Activated CD8-positive, alpha-beta memory T cell treated with anti-CD3 and anti-CD28 coated beads, Interleukin-2, amount 50 U/mL, for 48 hours (primary cell): ENCODE data around the gene CTDSP1.

Source experiments
- DNase-seq: peaks from one replicate; pipeline ENCODE4 v3.0.0-alpha.2; 2020

The CTDSP1 gene, protein sequence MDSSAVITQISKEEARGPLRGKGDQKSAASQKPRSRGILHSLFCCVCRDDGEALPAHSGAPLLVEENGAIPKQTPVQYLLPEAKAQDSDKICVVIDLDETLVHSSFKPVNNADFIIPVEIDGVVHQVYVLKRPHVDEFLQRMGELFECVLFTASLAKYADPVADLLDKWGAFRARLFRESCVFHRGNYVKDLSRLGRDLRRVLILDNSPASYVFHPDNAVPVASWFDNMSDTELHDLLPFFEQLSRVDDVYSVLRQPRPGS

DNA sequence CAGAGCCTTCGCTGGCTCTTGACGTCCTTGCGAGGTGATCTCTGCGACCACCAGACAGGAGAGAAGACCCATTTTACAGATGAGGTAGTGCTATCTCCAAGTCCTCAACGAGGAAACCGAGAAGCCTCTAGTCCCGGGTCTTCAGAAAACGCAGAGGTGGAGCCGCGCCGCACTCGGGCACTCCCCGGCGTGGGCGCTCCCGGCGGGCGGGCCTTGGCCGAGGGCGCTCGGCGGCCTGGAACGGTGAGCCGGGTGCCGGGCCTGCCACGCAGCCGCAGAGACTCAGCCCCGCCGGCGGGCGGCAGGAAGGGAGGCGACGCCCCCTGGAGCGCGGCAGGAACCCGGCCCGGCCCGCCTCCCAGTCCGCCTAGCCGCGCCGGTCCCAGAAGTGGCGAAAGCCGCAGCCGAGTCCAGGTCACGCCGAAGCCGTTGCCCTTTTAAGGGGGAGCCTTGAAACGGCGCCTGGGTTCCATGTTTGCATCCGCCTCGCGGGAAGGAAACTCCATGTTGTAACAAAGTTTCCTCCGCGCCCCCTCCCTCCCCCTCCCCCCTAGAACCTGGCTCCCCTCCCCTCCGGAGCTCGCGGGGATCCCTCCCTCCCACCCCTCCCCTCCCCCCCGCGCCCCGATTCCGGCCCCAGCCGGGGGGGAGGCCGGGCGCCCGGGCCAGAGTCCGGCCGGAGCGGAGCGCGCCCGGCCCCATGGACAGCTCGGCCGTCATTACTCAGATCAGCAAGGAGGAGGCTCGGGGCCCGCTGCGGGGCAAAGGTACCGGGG lies at the start of gene CTDSP1:
TSS of gene CTDSP1 (plus strand) at position 478 of the 776 bp plus-strand sequence. CDS start at position 701, 223 bp downstream.
- peak; percentile 94 for DNase-seq

DNA sequence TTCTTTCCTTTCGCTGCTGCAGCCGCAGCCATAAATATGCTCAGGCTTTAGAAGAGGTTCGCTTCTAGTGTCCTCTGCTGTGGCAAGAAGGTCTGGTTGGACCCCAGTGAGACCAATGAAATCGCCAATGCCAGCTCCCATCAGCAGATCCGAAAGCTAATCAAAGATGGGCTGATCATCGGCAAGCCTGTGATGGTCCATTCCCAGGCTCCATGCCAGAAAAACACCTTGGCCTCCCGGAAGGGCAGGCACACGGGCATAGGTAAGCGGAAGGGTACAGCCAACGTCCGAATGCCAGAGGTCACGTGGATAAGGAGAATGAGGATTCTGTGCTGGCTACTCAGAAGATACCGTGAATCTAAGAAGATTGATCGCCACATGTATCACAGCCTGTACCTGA lies 45.6 kb upstream of the CTDSP1 start:
- DNase-seq, result no peak

DNA sequence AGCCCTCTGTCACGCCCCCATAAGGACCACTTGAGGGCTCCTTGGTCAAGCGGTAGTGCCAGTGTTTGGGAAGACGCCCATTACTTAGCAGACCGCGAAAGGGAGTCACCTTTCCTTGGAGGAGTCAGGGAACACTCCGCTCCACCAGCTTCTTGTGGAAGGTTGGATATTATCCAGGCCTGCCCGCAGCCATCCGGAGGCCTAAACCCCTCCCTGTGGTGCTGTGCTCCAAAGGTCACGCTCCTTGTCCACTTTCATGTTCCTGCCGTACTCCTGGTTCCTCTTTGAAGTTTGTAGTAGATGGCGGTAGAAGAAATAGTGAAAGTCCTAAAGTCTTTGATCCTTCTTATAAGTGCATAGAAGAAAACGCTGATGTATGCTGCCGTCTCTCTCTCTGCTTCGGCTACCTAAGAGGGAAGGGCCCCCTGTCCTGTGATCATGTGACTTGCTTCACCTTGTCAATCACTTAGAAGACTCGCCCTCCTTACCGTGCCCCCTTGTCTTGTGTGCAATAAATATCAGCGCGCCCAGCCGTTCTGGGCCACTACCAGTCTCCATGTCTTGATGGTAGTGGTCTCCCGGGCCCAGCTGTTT lies 44.7 kb upstream of the CTDSP1 start:
- DNase-seq, result no peak

DNA sequence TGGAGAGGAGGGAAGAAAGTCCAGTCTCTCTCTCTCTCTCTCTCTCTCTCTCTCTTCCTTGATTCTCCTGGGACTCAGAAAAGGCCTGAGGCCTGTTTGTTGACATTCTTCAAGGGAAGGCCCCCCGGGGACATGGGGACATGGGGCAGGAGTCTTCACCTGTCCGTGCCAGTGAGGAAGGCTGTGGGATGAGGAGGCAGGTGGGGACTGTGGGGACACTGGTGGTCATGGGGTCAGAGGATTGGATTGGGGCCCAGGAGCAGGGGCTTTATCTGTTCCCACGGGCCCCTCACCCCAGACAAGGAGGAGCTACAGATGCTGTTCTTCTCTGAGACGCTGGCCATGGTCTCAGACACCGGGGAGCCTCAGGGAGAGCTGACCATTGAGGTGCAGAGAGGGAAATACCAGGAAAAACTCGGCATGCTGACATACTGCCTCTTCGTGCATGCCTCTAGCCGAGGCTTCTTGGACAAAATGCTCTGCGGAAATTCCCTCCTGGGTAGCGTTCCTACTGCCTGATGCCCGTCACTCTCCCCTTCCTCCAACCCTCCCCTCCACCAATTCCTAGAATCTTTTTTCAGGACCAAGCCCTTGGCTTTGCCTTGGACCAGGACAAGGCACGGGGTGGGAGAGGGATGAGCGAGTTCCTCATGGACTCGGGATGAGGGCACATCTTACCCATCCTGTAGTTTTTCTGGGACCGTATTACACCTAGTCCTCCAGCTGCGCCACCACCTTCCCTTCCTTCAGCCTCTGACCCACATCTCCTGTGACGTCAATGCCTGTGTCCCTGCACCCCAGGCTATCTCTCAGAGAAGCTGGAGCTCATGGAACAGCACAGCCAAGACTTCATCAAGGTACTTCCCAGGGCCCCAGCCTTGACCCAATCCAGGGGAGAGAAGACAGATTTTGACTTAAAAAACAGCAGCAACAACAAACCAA lies 42.2 kb upstream of the CTDSP1 start:
- DNase-seq, result no peak

DNA sequence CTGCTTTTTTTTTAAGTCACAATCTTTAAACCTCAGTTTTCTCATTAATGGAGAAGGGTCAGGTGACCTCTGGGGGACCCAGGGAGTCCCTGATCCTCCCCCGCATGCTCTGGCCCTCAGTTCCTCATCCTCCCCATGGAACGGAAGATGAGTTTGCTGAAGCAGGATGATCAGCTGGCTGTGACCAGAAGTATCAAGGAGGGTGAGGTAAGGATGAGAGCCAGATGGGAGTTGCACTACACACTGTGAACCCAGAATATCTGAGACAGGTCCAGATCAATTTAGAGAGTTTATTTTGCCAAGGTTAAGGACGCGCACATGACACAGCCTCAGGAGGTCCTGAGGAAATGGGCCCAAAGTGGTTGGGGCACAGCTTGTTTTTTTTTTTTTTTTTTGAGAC lies 39.2 kb upstream of the CTDSP1 start:
- no peak for DNase-seq

DNA sequence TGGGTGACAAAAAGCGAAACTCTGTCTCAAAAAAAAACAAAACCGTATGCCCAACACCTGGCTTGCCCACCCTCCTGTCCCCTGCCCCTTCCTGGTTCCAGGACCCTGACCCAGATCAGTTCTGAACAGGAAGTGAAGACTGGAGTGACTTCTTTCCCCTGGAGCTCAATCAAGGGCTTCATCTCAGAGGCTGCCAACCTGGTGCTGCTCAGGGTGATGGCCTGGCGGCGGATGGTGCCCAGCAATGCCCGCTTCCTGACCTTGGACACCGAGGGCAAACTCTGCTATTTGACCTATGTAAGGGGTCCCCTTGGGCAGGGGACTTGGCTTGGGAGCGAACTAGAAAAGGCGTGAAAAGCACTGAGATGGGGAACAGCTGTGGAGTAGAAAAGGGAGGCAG lies 37.1 kb upstream of the CTDSP1 start:
- DNase-seq, result no peak

DNA sequence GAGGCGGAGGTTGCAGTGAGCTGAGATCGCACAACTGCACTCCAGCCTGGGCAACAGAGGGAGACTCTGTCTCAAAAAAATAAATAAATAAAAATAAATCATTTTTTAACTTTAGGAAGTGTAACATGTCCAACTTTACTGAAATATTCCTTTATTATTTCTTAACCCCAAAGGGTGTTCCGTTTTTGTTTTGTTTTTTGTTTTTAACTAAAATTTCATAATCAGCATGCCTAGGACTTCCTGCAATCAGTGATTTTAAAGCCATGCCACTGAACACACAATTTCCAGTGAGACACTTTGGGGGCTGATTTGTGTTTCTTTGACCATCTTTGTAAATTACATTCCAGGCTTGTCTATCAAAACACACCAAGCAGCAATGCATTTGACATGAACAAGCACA lies 35.9 kb upstream of the CTDSP1 start:
- DNase-seq, result no peak

DNA sequence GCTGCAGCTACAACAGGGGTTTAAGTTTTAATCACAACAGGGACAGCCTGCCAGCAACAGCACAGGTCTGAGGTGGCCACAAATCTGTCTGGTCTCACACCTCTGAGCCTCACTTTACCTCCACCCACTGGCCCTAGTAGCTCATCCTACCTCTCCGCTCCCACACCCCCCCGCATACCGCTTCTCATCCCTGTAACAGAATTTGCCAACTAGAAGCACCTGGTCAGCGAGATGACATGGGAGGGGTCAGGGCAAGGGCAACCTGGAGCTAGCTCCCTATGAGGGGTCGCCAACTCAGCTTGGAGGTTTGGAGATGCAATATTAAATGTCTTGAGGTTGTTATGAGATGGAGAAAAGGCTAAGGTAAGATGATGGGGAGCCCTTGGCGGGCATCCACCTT lies 35.5 kb upstream of the CTDSP1 start:
- no peak for DNase-seq

DNA sequence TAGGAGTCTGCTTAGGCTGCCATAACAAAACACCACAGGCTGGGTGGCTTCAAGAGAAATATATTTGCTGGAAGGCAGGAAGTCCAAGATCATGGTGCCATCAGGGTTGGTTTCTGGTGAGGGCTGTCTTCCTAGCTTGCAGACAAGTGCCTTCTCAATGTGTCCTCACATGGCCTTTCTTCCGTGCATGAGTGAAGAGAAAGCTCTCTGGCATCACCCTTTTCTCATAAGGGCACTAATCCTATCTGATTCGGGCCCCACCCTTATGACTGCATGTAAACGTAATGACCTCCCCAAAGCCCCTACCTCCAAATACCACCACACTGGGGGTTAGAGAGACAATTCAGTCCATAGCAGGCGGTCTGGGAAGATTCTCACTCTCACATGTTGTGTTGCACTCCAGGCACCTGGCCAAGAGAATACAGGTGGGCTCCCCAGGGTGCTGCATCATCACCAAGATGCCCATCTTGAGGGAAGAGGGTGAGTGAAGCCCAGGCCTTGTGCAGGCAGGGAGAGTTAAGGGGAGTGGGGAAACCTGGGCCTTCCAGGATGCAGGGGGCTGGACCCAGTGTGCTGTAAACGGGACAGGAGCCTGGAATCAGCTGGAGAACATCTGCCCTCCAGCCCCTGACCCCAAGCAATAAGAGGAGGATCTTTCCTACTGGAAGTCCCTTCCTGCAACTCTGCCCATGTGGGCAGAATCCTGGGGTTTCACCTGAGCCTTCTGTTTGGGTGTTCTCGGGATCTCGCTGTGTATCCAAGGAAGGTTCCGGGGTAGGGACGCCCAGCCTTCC lies 32.9 kb upstream of the CTDSP1 start:
- no peak for DNase-seq

DNA sequence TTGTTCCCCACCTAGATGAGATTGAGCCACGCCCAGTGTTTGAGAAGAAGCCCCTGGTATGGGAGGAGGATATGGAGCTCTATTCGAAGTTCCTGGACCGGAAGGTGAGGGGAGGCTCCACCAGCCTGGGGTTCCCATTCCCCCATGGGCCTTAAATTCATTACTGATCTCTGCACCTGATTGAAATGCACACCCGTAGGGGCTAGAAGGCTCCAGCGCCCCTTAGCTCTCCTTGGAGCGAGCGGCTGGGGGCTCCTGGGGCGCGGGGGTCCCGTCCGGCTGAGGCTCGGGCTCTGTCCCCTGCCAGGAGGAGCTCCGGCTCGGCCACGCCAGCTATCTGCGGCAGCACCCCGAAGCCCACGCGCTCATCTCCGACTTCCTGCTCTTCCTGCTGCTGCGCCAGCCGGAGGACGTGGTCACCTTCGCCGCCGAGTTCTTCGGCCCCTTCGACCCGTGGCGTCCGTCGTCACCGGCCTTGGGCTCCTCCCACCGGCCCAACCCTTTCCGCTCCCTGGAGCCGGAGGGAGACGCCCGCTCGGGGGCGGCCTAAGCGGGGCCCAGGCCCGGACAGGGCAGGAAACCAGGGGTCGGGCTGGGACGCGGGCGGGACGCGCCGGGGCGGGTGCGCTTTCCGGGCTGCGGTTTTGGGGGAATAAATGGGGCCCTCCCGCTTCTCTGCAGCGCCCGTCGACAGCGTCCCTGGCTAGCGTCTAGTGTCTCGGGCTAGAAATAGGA lies 32.1 kb upstream of the CTDSP1 start:
- DNase-seq, result peak; percentile 87

DNA sequence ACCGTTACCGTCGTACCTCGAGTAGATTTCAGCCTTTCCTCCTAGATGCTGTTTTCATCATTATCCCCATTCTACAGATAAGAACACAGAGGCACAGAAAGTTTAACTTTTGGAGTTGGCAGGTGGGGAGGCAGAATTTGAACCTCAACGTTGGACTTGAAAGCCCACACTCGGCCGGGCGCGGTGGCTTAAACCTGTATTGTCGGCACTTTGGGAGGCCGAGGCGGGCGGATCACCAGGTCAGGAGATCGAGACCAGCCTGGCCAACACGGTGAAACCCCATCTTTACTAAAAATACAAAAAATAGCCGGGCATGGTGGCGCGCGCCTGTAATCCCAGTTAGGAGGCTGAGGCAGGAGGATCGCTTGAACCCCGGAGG lies 31.5 kb upstream of the CTDSP1 start:
- DNase-seq, result no peak

DNA sequence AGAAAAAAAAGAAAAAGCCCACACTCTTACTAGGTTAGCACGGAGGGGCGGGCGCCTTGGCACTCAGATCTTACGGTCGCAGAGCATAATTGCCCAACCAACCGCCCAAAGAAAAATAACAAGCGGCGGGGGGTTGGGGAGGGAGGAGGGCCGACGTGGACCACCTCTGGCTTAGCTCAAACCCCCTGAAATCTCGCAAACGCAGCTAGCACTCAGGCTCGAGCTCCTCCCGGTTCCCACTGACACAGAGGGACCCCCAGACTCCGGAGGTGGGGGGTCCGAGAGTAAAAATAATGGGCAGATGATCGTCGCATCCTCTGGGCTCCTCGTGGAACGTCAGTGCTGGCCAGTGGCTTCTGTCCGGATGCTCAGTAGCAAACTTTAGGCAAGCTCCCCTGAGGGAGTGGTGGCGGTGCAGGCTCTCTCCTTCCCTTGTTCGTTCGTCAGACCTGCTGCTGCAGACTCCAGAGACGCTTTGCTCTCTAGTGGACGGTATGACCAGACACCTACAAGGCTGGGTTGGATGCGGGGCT lies 31.0 kb upstream of the CTDSP1 start:
- DNase-seq, result no peak

DNA sequence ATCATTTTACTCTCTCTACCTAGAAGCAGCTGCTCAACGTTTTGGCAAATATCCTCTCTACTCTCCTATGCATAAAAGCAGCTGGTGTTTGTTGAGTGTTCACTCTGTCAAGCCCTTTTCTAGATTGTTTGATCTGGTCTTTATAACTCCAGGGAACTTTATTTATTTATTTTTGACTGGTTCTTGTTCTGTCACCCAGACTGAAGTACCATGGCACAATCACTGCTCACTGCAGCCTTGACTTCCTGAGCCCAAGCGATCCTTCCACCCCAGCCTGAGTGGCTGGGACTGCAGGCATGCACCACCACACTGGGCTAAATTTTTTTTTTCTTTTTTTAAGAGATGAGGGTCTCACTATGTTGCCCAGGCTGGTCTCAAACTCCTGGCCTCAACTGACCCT lies 30.3 kb upstream of the CTDSP1 start:
- no peak for DNase-seq

DNA sequence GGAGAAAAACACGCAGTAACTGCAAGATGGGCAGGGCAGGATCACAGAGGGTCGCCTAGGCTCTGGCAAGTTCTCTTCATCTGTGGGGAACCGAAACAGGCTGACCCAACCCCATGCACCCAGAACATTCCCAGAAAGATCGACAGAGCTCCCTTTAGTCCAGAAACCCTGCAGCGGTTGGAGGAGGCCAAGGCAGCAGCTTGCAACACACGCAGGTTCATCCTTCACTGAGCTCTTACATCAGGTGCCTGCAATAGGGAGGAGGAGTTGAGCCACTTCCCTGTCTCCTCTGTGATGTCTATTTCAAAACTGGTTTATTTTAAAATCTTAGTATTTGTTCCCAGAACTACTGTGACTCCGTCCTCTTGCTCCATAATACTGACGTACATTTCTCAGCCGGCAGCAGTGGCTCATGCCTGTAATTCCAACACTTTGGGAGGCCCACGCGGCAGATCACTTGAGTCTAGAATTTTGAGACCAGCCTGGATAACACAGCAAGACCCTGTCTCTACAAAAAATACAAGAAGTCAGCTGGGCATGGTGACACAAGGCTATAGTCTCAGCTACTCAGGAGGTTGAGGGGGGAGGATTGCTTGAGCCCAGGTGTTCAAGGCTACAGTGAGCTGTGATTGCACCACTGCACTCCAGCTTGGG lies 29.1 kb upstream of the CTDSP1 start:
- no peak for DNase-seq

DNA sequence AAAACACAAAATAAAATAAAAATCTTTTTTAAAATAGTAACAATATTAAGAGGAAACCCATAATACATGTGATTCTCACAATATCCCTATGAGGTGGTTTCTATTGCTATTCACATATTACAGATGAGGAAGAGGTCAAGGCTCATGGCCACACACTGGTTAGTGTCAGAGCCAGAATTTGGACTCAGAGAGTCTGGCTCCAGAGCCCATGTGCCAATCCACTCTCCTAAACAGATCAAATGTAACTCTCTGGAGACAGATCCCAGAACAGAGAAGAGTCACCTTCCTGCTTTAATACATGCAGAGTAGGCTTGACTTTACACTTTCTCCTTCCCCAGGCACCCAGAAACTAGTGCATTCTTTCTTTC lies 27.7 kb upstream of the CTDSP1 start:
- DNase-seq, result no peak

DNA sequence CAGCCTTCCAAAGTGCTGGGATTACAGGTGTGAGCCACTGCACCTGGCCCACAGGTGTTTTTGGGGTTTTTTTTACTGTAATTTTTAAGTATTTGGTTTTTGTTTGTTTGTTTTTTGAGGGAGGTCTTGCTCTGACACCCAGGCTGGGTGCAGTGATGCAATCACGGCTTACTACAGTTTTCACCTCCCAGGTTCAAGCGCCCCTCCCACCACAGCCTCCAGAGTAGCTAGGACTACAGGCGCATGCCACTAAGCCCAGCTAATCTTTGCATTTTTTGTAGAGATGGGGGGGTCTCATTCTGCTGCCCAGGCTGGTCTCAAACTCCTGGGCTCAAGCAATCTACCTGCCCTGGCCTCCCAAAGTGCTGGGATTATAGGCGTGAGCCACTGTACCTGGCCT lies 24.9 kb upstream of the CTDSP1 start:
- DNase-seq, result no peak

DNA sequence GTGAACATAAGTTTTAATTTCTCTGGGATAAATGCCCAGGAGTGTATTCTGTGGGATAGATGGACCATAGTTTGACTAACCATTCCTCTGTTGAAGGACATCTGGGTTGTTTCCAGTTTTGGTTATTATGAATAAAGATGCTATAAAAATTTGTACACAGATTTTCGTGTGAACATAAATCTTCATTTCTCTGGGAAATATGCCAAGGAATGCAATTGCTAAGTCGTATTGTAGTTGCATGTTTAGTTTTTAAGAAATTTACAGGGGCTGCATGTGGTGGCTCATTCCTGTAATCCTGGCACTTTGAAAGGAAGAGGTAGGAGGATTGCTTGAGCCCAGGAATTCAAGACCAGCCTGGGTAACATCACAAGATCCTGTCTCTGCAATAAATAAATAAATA lies 24.5 kb upstream of the CTDSP1 start:
- no peak for DNase-seq

DNA sequence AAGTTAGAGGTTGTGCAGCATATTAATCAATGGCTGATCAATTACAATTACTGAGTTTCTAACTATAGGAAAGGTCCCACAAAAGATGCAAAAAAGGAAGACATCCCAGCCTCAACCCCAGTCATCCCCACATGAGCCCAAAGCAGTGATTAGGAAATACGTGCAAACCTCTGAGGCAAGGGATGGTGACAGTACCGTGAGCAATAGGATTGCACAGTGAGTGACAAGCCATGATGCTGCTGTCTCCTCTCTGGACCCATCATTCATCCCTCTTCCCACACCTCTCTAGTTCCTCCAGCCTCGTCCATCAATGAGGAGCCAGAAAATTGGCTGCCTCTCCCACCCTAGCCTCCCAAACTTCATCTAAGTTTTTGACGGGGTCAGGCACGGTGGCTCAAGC lies 21.6 kb upstream of the CTDSP1 start:
- no peak for DNase-seq

DNA sequence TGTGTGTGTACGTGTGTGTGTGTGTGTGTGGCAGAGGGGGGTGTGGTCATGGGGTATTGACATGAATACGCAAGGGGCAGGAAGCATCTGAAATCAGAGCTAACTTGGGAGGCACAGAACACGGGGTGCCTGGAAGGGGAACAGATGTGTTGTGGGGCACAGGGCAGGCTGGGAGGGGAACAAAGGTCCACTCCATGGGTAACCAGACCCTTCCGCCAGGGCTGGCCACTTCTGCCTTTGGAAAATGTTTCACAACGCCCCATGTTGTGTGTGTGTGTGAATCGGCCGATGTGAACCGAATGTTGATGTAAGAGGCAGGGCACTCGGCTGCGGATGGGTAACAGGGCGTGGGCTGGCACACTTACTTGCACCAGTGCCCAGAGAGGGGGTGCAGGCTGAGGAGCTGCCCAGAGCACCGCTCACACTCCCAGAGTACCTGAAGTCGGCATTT lies 17.7 kb upstream of the CTDSP1 start, which contains the start of gene SLC11A1:
TSS of gene SLC11A1 (plus strand) at position 358 of the 451 bp plus-strand sequence. CDS start 96 bp downstream, outside the sequence.
- no peak for DNase-seq

DNA sequence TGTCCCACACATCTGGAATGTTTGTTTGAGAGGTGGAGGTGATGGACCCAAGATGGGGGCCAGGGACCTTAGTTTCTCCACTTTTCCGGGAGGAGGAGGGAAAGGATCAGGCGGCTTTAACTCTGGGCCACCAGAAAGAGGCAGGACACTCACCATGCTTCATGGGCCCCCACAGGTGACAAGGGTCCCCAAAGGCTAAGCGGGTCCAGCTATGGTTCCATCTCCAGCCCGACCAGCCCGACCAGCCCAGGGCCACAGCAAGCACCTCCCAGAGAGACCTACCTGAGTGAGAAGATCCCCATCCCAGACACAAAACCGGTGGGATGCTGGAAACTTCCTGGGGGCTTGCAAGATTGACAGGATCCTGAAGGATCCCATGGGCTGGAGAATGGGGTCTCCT lies 16.9 kb upstream of the CTDSP1 start:
- DNase-seq, result no peak
